Activated CD8-positive, alpha-beta T cell treated with anti-CD3 and anti-CD28 coated beads, Interleukin-2, amount 10 ng/mL, durations not matched to agents 7 days and 5 days (primary cell): ENCODE results near the gene IGSF22. TPM values are rescaled to one million over a fixed set of nuclear protein-coding genes. Genes with fewer than 3 reads are reported as not detected.
"Not testable (repeated sequence)": the region's sequence is repeated elsewhere in the genome, so short reads cannot be mapped to it uniquely, and the experiment has no call there.

ENCODE experiments used
- ATAC-seq: fragments of 150-1000 bp; cut with Tn5 transposase; one replicate; pipeline ENCODE4 v1.10.0; 2021; ENCODE audit warnings: moderate library complexity
- CTCF ChIA-PET: fragments of 350-600 bp; sonication (Branson Sonifier 250); formaldehyde crosslinking; loops from one replicate; lab custom pipeline; 2021; ENCODE audit warnings: antibody characterized with exemption; lab: Charles Lee
- POLR2A ChIA-PET: fragments of 350-600 bp; sonication (Branson Sonifier 250); formaldehyde crosslinking; loops from one replicate; lab custom pipeline; 2021; ENCODE audit warnings: antibody characterized with exemption; lab: Charles Lee
- DNase-seq: peaks from one replicate; pipeline ENCODE4 v3.0.0-alpha.2; 2020
- H3K27ac Mint-ChIP-seq: one replicate; pipeline ENCODE4 v1.8.0; 2021; ENCODE audit warnings: mild to moderate bottlenecking, mixed read lengths
- H3K27me3 Mint-ChIP-seq: one replicate; pipeline ENCODE4 v1.8.0; 2021; ENCODE audit warnings: low read depth, mixed read lengths
- H3K36me3 Mint-ChIP-seq: one replicate; pipeline ENCODE4 v1.8.0; 2021; ENCODE audit warnings: low read depth, mixed read lengths
- H3K4me1 Mint-ChIP-seq: one replicate; pipeline ENCODE4 v1.8.0; 2021; ENCODE audit warnings: low read depth, mixed read lengths
- H3K4me3 Mint-ChIP-seq: one replicate; pipeline ENCODE4 v1.8.0; 2021; ENCODE audit warnings: mild to moderate bottlenecking, mixed read lengths
- H3K9me3 Mint-ChIP-seq: one replicate; pipeline ENCODE4 v1.8.0; 2022; ENCODE audit warnings: mixed read lengths; ENCODE audit not compliant: insufficient read depth
- total RNA-seq, 2 experiments: library from RNA; stranded (reverse); gene quantifications; one replicate each; pipeline ENCODE4 v1.2.3, GENCODE V29; 2021

IGSF22 gene
- total RNA-seq, 2 experiments from 2014 or later, result not detected

- Mint-ChIP-seq H3K27me3 (peaks cover 23% of the 10 kb centered on the region), H3K27ac (no peak overlapping the region), H3K4me3 (peak overlapping the region; percentile 27), H3K4me1 (peaks cover 15% of the 10 kb centered on the region), H3K9me3 (no peaks in the 10 kb centered on the region), H3K36me3 (no peaks in the 10 kb centered on the region)
- DNase-seq (no peak), ATAC-seq (no peak)
- CTCF ChIA-PET, result no interaction called here
- POLR2A ChIA-PET, result no interaction called here
These were observed 25.6 kb downstream of the IGSF22 start for GRCh38 chr11:18700375-18700774.

GRCh38 chr11:18699848-18700261, 26.1 kb downstream of the IGSF22 start:
- Mint-ChIP-seq H3K36me3 (no peaks in the 10 kb centered on the region), H3K27ac (no peak overlapping the region), H3K4me3 (peak overlapping the region; percentile 76), H3K4me1 (peaks cover 11% of the 10 kb centered on the region), H3K27me3 (peaks cover 19% of the 10 kb centered on the region), H3K9me3 (no peaks in the 10 kb centered on the region)
- DNase-seq (no peak), ATAC-seq (no peak)
- POLR2A ChIA-PET, result no interaction called here
- CTCF ChIA-PET, result interaction anchor here (2.0 kb wide), 1 partner anchor 32 kb away, joined by 8 read pairs; no protein-coding TSS in a partner anchor

DNA sequence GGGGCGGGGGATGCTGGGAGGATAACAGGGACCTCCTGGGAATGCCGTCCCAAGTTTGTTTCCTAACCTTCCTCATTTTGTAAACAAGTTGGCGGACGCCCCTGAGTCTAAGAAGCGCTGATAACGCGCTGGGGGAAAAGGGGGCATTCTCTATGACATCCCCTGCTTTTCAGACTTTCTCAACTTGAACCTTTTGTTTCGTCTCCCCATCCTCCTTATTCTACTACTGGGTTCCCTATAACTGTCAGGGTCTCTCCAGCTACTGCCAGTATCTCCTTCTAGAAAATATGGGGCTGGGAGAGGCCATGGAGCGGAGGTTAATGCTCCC, 26.8 kb downstream of the IGSF22 start:
- ATAC-seq, result no peak
- Mint-ChIP-seq H3K4me3 (peak overlapping the region; percentile 76), H3K9me3 (no peaks in the 10 kb centered on the region), H3K27me3 (peaks cover 18% of the 10 kb centered on the region), H3K4me1 (peaks cover 10% of the 10 kb centered on the region), H3K27ac (peak overlapping the region; percentile 37), H3K36me3 (no peaks in the 10 kb centered on the region)
- CTCF ChIA-PET, result interaction anchor here (2.0 kb wide), 1 partner anchor 32 kb away, joined by 8 read pairs; no protein-coding TSS in a partner anchor
- DNase-seq, result no peak
- POLR2A ChIA-PET, result no interaction called here

DNA sequence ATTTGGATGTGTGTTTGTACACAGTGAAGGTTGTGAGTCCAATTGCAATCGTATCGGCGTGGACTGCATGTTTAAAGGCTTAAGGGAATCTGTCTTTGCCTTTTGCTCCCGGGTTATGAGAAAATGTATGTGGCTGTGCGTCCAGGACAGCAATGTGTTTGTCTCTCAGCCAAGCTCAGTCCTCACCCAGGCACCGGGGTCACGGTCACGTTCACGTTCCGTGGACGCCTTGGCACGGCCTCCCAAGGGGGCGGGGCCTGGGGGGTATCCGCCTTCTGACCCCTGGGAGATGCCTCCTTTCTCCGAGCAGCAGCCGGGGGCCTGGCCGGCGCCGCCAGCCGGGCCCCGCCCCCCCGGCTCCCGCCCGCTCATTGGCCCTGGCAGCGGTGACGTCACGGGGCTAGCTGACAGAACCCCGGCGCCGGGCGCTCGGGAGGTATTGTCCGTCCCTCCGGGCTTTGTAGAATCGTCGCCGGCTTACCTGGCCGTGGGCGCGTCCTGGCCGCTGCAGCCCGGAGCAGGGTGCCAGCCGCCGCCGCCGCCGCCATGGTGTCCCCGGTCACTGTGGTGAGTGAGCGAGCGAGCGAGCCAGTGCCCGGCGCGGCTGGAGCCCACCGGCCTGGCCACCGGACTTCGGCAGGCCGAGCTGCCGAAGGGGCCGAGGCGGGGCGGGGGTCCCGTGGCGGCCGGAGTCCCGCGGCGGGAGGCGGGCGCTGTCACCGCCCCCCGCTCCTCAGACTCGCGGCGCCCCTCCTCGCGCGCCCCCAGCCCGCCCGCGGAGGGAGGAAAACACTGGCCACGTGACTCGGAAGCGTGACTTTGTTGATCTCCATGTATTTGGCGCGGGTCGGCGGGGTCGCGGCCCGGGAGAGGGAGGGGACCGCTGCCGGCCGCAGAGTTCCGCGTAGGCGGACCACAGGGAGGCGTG, 27.4 kb downstream of the IGSF22 start, which contains the start of gene TMEM86A:
Gene TMEM86A, plus strand, starts transcription at position 439 of the 928 bp plus-strand sequence. Its CDS starts 108 bp downstream, at position 547.
- ChIA-PET POLR2A (interaction anchor here (0.8 kb wide), 1 partner anchor 304 kb away, joined by 4 read pairs; the partner anchor contains the start of gene LDHA), CTCF (interaction anchor here (1.1 to 2.0 kb wide), 5 partner anchors 23 to 173 kb away, joined by 3 to 8 read pairs (median 3); no protein-coding TSS in a partner anchor)
- peak; percentile 90 for DNase-seq
- no peaks in the 10 kb centered on the region for H3K36me3 Mint-ChIP-seq
- H3K27me3 Mint-ChIP-seq, result peaks cover 18% of the 10 kb centered on the region
- H3K27ac Mint-ChIP-seq, result peak within 1 kb of the TSS; percentile 37
- peak; percentile 92 for ATAC-seq
- H3K4me1 Mint-ChIP-seq, result peaks cover 10% of the 10 kb centered on the region
- H3K4me3 Mint-ChIP-seq, result peak within 1 kb of the TSS; percentile 76
- no peaks in the 10 kb centered on the region for H3K9me3 Mint-ChIP-seq

DNA sequence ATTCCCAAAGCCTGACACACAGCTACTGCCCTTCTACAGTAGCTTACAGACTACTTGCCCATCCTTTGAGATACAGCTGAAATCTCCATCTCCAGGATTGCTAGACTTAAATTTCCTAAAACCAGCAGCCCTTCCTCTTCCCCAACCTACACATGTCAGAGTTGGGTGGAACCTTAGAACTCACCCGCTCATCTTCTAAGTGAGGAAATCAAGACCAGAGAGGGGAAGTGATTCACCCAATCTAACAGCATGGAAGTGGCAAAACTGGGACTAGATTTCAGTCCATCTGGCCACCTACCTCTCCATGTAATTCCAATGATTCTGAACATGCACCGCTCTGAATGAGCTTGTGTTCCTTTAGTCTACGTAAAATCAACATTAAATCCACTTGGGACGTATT, 28.4 kb downstream of the IGSF22 start:
- no peak for ATAC-seq

DNA sequence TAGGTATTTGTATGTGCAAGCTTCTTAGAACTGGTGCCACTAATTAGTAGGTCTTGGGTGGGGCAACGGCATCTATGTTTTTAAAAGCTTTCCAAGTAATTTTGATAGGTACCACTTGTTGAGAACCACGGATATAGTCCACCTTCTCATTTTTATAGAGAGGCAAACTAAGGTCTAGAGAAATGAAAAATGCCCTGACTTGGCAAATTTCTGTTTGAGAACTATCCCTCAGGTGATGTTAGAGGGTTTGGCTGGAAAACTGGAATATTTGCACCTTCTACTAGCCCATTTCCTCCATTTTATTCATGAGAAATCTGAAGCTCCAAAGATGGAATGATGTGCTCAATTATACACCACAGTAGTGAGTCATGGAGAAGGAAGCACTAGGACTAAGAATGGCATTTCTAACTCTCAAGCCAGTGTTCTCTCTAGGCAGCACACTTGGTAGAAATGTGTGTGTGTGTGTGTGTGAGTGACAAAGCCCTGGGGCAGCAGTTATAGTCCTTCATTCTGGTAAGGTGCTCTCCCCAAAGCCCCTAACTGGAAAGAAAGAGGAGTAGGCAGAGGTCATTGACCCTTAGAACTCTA, 29.3 kb downstream of the IGSF22 start:
- Mint-ChIP-seq H3K4me1 (peaks cover 16% of the 10 kb centered on the region), H3K27me3 (peaks cover 18% of the 10 kb centered on the region), H3K36me3 (no peaks in the 10 kb centered on the region), H3K27ac (no peak overlapping the region), H3K4me3 (no peak overlapping the region), H3K9me3 (no peaks in the 10 kb centered on the region)
- no peak for DNase-seq
- no peak for ATAC-seq
- POLR2A ChIA-PET, result no interaction called here
- CTCF ChIA-PET, result interaction anchor here (1.3 to 1.9 kb wide), 2 partner anchors 25 kb away, joined by 3 to 8 read pairs; no protein-coding TSS in a partner anchor

More for the DNA sequence above, 28.4 kb downstream of the IGSF22 start:
- H3K36me3 Mint-ChIP-seq, result no peaks in the 10 kb centered on the region
- POLR2A ChIA-PET, result no interaction called here
- CTCF ChIA-PET, result interaction anchor here (1.1 to 1.9 kb wide), 4 partner anchors 24 to 172 kb away, joined by 3 to 8 read pairs (median 3); no protein-coding TSS in a partner anchor
- H3K9me3 Mint-ChIP-seq, result no peaks in the 10 kb centered on the region
- H3K4me1 Mint-ChIP-seq, result peaks cover 15% of the 10 kb centered on the region
- H3K27ac Mint-ChIP-seq, result no peak overlapping the region
- H3K4me3 Mint-ChIP-seq, result no peak overlapping the region
- peaks cover 18% of the 10 kb centered on the region for H3K27me3 Mint-ChIP-seq
- no peak for DNase-seq

DNA sequence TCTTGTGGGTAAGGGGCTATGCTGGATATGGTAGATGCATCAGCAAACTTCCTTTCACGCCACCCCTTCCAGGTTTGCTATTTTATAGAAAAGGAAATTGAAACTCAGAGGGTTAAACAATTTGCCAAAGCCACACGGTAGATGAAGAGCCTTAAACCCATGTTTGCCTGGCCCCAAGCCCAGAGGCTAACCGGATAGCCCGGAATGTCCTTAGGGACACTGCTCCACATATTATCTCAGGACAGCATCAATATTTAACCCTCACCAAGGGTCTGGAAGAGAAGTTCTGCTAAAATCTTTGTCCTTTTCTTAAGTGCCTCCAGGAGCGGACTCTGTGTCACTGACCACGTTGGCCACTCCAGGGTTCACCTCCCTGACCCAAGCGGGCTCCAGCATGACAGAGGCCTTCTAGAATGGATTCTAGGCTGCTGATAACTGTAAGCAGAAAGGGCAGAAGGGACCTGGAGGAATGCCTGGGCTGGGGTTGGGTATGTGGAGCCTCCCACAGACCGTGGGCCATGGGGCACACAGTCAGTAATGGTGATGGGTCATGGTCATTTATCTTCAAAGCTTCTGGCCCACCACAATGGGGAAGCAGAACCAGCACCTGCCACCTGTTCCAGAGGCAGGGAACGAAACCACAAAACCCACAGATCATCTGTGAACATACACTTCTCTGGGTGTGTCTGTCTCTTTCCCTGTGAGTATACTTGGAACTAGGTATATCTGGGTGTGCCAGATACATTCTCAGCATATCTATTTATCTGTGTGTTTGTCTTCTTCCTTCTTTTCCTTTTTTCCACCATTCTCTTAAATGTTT, 32.8 kb downstream of the IGSF22 start:
- Mint-ChIP-seq H3K27ac (no peak overlapping the region), H3K9me3 (no peaks in the 10 kb centered on the region), H3K4me1 (peaks cover 13% of the 10 kb centered on the region), H3K27me3 (peaks cover 6% of the 10 kb centered on the region), H3K36me3 (no peaks in the 10 kb centered on the region), H3K4me3 (no peak overlapping the region)
- no peak for ATAC-seq
- CTCF ChIA-PET, result no interaction called here
- POLR2A ChIA-PET, result no interaction called here
- DNase-seq, result no peak

- H3K4me3 Mint-ChIP-seq, POLR2A ChIA-PET, H3K27me3 Mint-ChIP-seq, H3K4me1 Mint-ChIP-seq, H3K36me3 Mint-ChIP-seq, H3K9me3 Mint-ChIP-seq, DNase-seq, H3K27ac Mint-ChIP-seq, ATAC-seq: not testable (repeated sequence)
- CTCF ChIA-PET, result interaction anchor here (2.3 kb wide), 1 partner anchor 30 kb away, joined by 9 read pairs; no protein-coding TSS in a partner anchor
These were observed 34.4 kb downstream of the IGSF22 start for GRCh38 chr11:18691467-18692140.

GRCh38 chr11:18684267-18684666, 41.7 kb downstream of the IGSF22 start:
- H3K9me3 Mint-ChIP-seq, result no peaks in the 10 kb centered on the region
- no peak overlapping the region for H3K27ac Mint-ChIP-seq
- POLR2A ChIA-PET, result no interaction called here
- peaks cover 17% of the 10 kb centered on the region for H3K27me3 Mint-ChIP-seq
- H3K4me1 Mint-ChIP-seq, result peaks cover 4% of the 10 kb centered on the region
- CTCF ChIA-PET, result interaction anchor here (0.9 to 1.4 kb wide), 4 partner anchors 10 to 144 kb away, joined by 3 to 9 read pairs (median 4); no protein-coding TSS in a partner anchor
- no peak overlapping the region for H3K4me3 Mint-ChIP-seq
- DNase-seq (no peak), ATAC-seq (no peak)
- no peaks in the 10 kb centered on the region for H3K36me3 Mint-ChIP-seq

DNA sequence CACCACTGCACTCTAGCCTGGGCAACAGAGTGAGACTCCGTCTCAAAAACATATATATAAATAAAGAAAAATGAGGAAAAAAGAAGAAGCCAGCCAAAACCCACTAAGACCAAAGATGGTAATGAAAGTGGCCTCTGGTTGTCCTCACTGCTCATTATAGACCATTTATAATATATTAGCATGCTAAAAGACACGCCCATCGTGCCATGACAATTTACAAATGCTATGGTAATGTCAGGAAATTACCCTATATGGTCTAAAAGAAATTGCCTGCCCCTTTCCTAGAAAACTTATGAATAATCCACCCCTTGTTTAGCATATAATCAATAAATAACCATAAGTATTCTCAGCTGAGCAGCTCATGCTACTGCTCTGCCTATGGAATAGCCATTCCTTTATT, 43.5 kb downstream of the IGSF22 start:
- no peaks in the 10 kb centered on the region for H3K9me3 Mint-ChIP-seq
- ATAC-seq, result no peak
- POLR2A ChIA-PET, result interaction anchor here (0.7 kb wide), 1 partner anchor 87 kb away, joined by 3 read pairs; no protein-coding TSS in a partner anchor
- H3K36me3 Mint-ChIP-seq, result no peaks in the 10 kb centered on the region
- H3K4me3 Mint-ChIP-seq, result no peak overlapping the region
- no peak for DNase-seq
- CTCF ChIA-PET, result no interaction called here
- peaks cover 17% of the 10 kb centered on the region for H3K27me3 Mint-ChIP-seq
- no peak overlapping the region for H3K27ac Mint-ChIP-seq
- peaks cover 12% of the 10 kb centered on the region for H3K4me1 Mint-ChIP-seq
